ENCODE results near the gene CAMK1G. TPM values are rescaled to one million over a fixed set of nuclear protein-coding genes. Genes with fewer than 3 reads are reported as not detected.

CAMK1G gene
- total and polyA plus RNA-seq, 12 donors: 0.11 to 0.71 (median 0.21) TPM; not detected in 9

- intact Hi-C loops (cut with DNase I): loop anchor here in 3 of 10 donors (5.0 kb wide), 1 partner anchor 34 kb away; no protein-coding TSS in a partner anchor
- WGBS, 2 donors: 59 to 66% methylated on average over 2 of the region's 2 CpGs
These were observed 10.2 kb downstream of the CAMK1G start for GRCh38 chr1:209593747-209594146.

GRCh38 chr1:209594440-209594839 lies 10.9 kb downstream of the CAMK1G start:
- WGBS, 2 donors: 73 to 81% methylated on average over 1 of the region's 1 CpG

More at GRCh38 chr1:209593747-209594146, 10.2 kb downstream of the CAMK1G start:
- Histone ChIP-seq H3K36me3 (no peaks in the 10 kb centered on the region), H3K27me3 (peaks cover 0 to under 1% (median 0%) of the 10 kb centered on the region in 7 donors), H3K27ac (no peak overlapping the region), H3K9me3 (no peaks in the 10 kb centered on the region), H3K4me3 (no peak overlapping the region), H3K4me1 (peaks cover 0 to 11% (median 0%) of the 10 kb centered on the region in 9 donors)
- DNase-seq (no peak), ATAC-seq (no peak)
- no peak for TF ChIP-seq CTCF (IDR thresholded peaks at IDR 0.05)

DNA sequence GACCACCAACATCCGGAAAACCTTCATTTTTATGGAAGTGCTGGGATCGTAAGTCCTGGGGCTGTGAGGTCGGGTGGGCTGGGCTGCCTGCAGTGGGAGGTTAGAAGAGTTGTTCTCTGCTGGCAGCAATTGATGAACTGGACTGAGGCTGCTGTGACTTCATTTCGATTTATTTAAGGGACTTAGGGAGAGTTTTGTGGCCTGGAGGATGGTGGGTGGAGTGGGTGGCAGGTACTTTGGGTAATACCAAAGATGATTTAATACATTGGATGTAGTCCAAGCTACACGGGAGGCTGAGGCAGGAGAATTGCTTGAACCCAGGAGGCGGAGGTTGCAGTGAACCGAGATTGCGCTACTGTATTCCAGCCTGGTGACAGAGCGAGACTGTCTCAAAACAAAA lies 11.5 kb downstream of the CAMK1G start:
- ATAC-seq: no peak
- 76 to 86% methylated on average over 9 of the region's 9 CpGs for WGBS, 2 donors
- no peaks in the 10 kb centered on the region for H3K36me3 ChIP-seq
- no peaks in the 10 kb centered on the region for H3K9me3 ChIP-seq
- peaks cover 0 to 8% (median 0%) of the 10 kb centered on the region in 9 donors for H3K4me1 ChIP-seq
- peaks cover 0 to 14% (median 0%) of the 10 kb centered on the region in 7 donors for H3K27me3 ChIP-seq
- no peak overlapping the region for H3K27ac ChIP-seq
- TF ChIP-seq CTCF (IDR thresholded peaks at IDR 0.05): no peak
- no peak for DNase-seq
- H3K4me3 ChIP-seq: no peak overlapping the region
- intact Hi-C loops (cut with DNase I): no loop called here

More at GRCh38 chr1:209594440-209594839, 10.9 kb downstream of the CAMK1G start:
- peaks cover 0 to 11% (median 0%) of the 10 kb centered on the region in 9 donors for H3K4me1 ChIP-seq
- no peak for ATAC-seq
- intact Hi-C loops (cut with DNase I): loop anchor here in 3 of 10 donors (5.0 kb wide), 1 partner anchor 33 kb away; no protein-coding TSS in a partner anchor
- DNase-seq: no peak
- H3K9me3 ChIP-seq: no peaks in the 10 kb centered on the region
- no peak overlapping the region for H3K27ac ChIP-seq
- H3K27me3 ChIP-seq: peaks cover 0 to 8% (median 0%) of the 10 kb centered on the region in 7 donors
- H3K4me3 ChIP-seq: no peak overlapping the region
- TF ChIP-seq CTCF (IDR thresholded peaks at IDR 0.05): no peak
- no peaks in the 10 kb centered on the region for H3K36me3 ChIP-seq

- Histone ChIP-seq H3K27ac (no peak overlapping the region), H3K27me3 (peaks cover 0 to 15% (median 0%) of the 10 kb centered on the region in 7 donors), H3K36me3 (no peaks in the 10 kb centered on the region), H3K4me3 (no peak overlapping the region), H3K4me1 (peaks cover 0 to 8% (median 0%) of the 10 kb centered on the region in 9 donors), H3K9me3 (no peaks in the 10 kb centered on the region)
- intact Hi-C loops (cut with DNase I): no loop called here
- WGBS, 2 donors: 89 to 97% methylated on average over 10 of the region's 10 CpGs
- no peak for TF ChIP-seq CTCF (IDR thresholded peaks at IDR 0.05)
- DNase-seq (no peak), ATAC-seq (no peak)
These were observed 12.2 kb downstream of the CAMK1G start for GRCh38 chr1:209595599-209596285.

Data from heart right ventricle (tissue), 16 donors.